HG03039 (cell line): ENCODE results near the gene TSNAX.
A peak's percentile ranks its signal among the peaks of the same experiment; 100 is the strongest.

Experiments used
- ATAC-seq: cut with Tn5 transposase; IDR thresholded peaks from one replicate; pipeline ENCODE4 v1.9.1; 2021; ENCODE audit warnings: mild to moderate bottlenecking, moderate library complexity; ENCODE audit not compliant: unreplicated experiment

TSNAX gene

DNA sequence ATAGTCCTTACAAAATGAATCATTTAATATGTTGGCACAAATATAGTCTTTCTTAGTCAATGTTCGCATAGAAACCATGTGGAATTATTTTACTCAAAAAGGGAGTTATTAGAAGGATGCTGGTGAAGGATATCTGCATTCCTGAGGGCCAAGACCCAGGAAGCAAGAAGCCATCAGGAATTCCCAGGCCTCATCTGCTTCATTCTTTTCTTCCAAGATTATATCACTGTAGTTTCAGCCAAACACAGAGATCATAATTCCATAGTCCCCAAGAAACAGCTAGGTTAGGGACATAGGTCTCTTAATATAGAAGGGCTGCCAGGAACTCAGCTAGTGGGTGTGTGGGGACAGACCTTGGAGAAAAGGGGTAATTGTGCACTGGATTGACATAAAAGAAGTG lies 69.5 kb downstream of the TSNAX start:
- ATAC-seq: no peak

DNA sequence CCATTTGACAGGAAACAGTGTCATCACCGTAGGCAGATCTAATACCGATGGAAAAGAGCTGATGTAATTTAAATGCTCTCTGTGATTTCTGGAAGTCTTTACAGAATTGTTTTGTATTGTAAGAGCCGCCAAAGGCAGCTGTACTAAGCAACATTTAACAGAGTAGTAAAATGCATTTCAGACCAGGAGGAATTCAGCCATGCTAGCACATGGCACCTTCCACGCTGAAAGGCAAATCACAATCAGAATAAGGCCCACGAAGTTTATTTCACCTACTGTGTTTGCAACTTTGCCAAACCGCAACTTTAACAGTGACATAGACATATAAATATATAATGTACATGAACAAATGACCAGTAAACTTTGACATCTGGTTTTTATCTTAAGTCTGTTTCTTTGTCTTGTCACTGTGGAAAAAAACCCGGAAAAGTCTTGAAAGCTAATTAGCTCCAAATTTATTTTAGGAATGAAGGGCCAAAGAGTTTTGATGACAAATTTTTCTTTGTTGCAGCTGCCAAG lies 72.0 kb downstream of the TSNAX start:
- no peak for ATAC-seq

- no peak for ATAC-seq
These were observed 73.6 kb downstream of the TSNAX start for GRCh38 chr1:231601824-231602672.

- ATAC-seq: no peak
These were observed 74.2 kb downstream of the TSNAX start for GRCh38 chr1:231602673-231602984.

GRCh38 chr1:231603598-231604275 lies 75.3 kb downstream of the TSNAX start:
- ATAC-seq: peak; percentile 58

GRCh38 chr1:231604276-231604621 lies 75.8 kb downstream of the TSNAX start:
- ATAC-seq: no peak

DNA sequence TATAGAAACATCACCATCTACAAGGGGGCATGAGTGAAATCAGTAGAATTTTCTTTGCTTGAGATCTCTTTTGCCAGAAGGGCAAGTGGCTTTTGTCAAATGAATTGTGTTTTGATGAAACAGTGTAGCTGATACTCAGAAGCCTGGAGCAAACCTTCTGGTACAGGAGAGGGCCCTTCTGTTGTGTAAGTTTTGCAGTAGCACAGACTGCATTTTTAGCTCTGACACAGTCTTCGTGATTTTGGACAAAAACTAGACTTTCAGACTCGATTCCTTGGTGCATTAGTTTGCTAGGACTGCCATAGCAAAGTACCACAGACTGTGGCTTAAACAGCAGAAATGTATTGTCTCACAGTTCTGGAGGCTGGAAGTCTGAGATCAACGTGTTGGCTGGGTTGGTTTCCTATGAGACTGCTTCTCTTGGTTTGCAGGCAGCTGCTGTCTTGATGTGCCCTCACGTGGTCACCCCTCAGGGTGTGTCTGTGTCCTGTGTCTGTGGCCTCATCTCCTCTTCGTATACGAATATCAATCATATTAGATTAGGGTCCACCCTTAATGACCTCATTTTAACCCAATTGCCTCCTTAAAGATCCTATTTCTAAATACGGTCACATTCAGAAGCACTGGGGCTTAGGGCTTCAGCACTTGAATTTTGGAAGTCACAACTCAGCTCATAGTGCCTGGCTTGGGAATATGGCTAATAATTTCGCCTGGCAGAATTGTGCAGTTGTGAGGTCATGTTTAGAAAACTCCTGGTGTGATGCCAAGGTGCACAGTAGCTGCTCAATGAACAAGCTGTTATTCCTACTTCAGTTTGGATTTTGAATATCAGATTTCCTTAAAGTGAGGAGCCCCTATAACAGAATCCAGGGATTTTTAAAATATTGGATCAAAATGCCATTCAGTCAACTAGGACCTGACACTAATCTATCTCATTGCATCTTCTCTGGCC lies 77.0 kb downstream of the TSNAX start:
- no peak for ATAC-seq

DNA sequence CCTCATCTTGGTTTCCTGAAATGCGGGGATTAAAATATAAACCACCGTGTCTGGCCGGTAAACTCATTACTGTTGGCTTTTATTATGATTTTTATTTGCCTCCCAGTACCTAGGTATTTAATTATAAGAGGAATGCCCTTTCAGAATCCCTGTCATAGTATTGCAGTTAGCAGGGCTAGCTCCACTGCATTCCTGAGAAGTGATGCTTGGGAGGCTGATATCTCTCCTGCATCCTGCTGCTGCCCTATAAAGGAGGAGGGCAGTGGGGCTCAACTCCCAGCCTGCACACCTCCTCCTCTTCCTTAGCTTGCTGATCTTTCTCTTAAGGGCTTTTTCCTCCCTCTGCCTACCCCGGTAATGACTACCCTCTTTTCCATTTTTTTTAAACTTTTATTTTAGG lies 78.2 kb downstream of the TSNAX start:
- ATAC-seq: no peak

- no peak for ATAC-seq
These were observed 81.9 kb downstream of the TSNAX start for GRCh38 chr1:231610388-231610787.

DNA sequence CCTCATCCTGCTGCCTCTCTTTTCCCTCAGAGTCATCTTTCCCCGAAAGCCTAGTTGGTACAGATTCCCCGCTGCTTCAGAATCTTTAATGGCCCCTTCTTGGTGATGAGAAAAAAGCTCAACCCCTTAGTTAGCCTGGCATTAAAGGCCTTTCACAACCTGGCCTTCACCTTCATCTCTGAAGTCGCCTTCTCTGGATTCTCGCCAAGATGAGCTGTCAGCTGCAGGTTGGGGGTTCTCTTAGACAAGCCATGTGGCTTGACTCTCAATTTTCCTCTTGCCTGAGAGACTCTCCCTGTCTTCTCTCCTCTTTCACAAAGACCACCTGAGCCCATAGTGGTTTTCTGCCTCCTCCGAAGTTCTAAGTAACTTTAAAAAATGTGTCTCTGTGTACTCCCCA lies 82.6 kb downstream of the TSNAX start:
- ATAC-seq: no peak

- ATAC-seq: no peak
These were observed 83.4 kb downstream of the TSNAX start for GRCh38 chr1:231611851-231612250.

DNA sequence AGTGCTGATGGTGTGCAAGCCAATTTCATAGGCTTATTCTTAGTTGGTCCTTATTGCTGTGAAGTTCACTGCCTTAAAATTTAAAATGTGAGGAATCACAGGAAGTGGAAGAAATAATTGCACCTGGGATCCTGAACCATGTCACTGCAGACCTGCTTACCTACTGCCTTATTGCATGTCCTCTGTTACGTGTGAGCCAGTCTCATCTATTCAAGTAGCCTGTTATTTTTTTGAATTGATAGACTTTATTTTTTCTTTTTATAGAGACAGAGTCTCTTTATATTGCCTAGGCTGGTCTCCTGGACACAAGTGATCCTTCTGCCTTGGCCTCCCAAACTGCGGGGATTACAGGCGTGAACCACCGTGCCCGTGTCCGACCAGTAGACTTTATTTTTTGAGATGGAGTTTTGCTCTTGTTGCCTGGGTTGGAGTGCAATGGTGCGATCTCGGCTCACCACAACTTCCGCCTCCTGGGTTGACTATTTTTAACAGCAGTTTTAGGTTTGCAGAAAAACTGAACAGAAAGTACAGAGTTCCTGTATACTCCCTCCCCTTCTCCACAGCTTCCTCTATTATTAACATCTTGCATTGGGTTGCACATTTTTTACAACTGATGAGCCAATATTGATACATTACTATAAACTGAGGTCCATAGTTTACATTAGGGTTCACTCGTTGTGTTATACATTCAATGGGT lies 84.1 kb downstream of the TSNAX start:
- ATAC-seq: peak; percentile 90

- ATAC-seq: no peak
These were observed 85.2 kb downstream of the TSNAX start for GRCh38 chr1:231613419-231614349.
